Progenitor cell of endocrine pancreas (in vitro differentiated cells): Measurements from ENCODE around the gene SLC5A10. TPM values are rescaled to one million over a fixed set of nuclear protein-coding genes. Genes with fewer than 3 reads are reported as not detected.

Experiments
- DNase-seq: peaks from one replicate; pipeline ENCODE4 v3.0.0; 2021; ENCODE audit warnings: low spot score; ENCODE audit not compliant: unreplicated experiment
- H3K27ac Mint-ChIP-seq: 2 replicates; pipeline ENCODE4 v1.8.0; 2021; ENCODE audit warnings: mild to moderate bottlenecking, moderate library complexity, mixed read lengths
- H3K27me3 Mint-ChIP-seq: 2 replicates; pipeline ENCODE4 v1.8.0; 2021; ENCODE audit warnings: mixed read lengths
- H3K36me3 Mint-ChIP-seq: 2 replicates; pipeline ENCODE4 v1.8.0; 2022; ENCODE audit warnings: mixed read lengths; ENCODE audit not compliant: insufficient read depth
- H3K4me1 Mint-ChIP-seq: 2 replicates; pipeline ENCODE4 v1.8.0; 2021; ENCODE audit warnings: low read depth, mixed read lengths
- H3K4me3 Mint-ChIP-seq: 2 replicates; pipeline ENCODE4 v1.8.0; 2021; ENCODE audit warnings: low read depth, mild to moderate bottlenecking, moderate library complexity, mixed read lengths
- H3K9me3 Mint-ChIP-seq: 2 replicates; pipeline ENCODE4 v1.8.0; 2021; ENCODE audit warnings: low read depth, mixed read lengths
- total RNA-seq: library from RNA; stranded (reverse); gene quantifications from 2 replicates; pipeline ENCODE4 v1.2.1, GENCODE V29; 2021
- TF ChIP-seq, protein P1 (sequence below): fragments of 200-600 bp; sonication (generic); IDR thresholded peaks from one replicate; pipeline ENCODE4 v1.5.0; 2021; ENCODE audit warnings: antibody characterized with exemption, mild to moderate bottlenecking; ENCODE audit not compliant: unreplicated experiment

Gene SLC5A10
- total RNA-seq, 1 donor from 2014 or later = not detected

DNA sequence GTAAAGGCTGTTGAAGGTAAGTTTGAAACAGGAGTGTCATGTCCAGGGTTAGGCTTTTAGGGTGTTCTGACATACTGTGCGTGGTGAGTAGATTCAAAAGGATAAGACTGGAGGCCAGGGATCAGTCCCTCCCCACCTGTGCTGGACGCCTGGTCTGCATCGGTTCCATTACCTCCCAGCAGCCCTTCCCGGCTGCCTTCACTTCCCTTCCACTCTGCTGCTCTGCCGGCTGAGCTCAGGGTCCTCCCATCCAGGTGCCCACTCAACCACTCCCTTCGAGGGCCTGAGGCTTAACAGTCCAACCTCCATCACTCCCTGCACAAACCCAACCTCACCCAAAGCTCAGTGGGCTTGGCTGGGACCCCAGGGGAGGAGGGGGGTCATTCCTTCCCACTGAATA is 4.1 kb upstream of the SLC5A10 start:
- no peaks in the 10 kb centered on the region for H3K36me3 Mint-ChIP-seq
- no peaks in the 10 kb centered on the region for H3K9me3 Mint-ChIP-seq
- H3K4me3 Mint-ChIP-seq = no peak overlapping the region
- no peak overlapping the region for H3K27ac Mint-ChIP-seq
- peaks cover 9% of the 10 kb centered on the region for H3K4me1 Mint-ChIP-seq
- TF ChIP-seq, protein P1, sequence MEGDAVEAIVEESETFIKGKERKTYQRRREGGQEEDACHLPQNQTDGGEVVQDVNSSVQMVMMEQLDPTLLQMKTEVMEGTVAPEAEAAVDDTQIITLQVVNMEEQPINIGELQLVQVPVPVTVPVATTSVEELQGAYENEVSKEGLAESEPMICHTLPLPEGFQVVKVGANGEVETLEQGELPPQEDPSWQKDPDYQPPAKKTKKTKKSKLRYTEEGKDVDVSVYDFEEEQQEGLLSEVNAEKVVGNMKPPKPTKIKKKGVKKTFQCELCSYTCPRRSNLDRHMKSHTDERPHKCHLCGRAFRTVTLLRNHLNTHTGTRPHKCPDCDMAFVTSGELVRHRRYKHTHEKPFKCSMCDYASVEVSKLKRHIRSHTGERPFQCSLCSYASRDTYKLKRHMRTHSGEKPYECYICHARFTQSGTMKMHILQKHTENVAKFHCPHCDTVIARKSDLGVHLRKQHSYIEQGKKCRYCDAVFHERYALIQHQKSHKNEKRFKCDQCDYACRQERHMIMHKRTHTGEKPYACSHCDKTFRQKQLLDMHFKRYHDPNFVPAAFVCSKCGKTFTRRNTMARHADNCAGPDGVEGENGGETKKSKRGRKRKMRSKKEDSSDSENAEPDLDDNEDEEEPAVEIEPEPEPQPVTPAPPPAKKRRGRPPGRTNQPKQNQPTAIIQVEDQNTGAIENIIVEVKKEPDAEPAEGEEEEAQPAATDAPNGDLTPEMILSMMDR = no peak
- H3K27me3 Mint-ChIP-seq = peaks cover 3% of the 10 kb centered on the region
- DNase-seq = no peak

DNA sequence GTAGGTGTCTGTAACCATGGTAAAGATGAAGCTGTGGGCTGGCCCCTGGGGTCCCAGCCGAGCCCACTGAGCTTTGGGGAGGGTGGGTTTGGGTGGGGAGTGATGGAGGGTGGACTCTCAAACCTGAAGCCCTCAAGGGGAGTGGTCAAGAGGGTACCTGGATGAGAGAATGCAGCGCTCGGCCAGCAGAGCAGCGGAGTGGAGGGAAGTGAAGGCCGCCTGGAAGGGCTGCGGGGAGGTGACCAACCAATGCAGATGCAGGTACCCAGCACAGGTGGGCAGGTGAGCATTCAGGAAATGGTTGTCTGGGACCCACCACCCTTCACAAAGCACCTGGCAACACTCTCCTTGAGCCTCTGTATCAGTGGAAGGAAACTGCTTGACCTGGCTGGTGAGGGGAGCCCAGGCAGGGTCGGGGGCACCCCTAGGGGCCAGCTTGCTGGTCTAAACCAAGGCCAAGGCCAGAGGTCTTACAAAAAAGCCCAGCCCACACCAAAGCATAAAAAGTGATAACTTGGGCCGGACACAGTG is 3.4 kb upstream of the SLC5A10 start:
- Mint-ChIP-seq H3K4me1 (peaks cover 9% of the 10 kb centered on the region), H3K27me3 (peaks cover 5% of the 10 kb centered on the region), H3K36me3 (no peaks in the 10 kb centered on the region), H3K4me3 (no peak overlapping the region), H3K27ac (no peak overlapping the region), H3K9me3 (no peaks in the 10 kb centered on the region)
- TF ChIP-seq, protein P1 = no peak
- no peak for DNase-seq

DNA sequence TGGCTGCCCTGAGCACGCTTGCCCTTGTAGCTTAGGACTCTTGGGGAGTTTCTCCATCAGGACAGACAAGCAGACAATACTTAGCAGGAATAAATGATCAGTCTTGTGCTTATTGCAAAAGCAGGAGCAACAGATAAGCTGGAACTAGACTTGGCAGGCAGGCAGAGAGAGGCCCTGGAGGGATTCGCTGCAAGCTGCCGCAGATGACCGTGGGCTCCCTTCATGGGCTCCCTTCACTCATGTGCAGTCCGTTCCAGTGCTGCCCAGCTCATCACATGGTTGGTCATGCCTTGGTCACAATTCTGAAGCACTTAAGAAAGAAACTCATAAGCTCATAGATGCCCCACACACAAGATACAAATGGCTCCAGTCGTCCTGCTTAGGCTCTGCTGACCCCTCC is 2.4 kb upstream of the SLC5A10 start:
- peaks cover 12% of the 10 kb centered on the region for H3K4me1 Mint-ChIP-seq
- TF ChIP-seq, protein P1 = no peak
- H3K36me3 Mint-ChIP-seq = no peaks in the 10 kb centered on the region
- H3K9me3 Mint-ChIP-seq = no peaks in the 10 kb centered on the region
- peaks cover 9% of the 10 kb centered on the region for H3K27me3 Mint-ChIP-seq
- H3K27ac Mint-ChIP-seq = no peak overlapping the region
- no peak overlapping the region for H3K4me3 Mint-ChIP-seq
- no peak for DNase-seq

DNA sequence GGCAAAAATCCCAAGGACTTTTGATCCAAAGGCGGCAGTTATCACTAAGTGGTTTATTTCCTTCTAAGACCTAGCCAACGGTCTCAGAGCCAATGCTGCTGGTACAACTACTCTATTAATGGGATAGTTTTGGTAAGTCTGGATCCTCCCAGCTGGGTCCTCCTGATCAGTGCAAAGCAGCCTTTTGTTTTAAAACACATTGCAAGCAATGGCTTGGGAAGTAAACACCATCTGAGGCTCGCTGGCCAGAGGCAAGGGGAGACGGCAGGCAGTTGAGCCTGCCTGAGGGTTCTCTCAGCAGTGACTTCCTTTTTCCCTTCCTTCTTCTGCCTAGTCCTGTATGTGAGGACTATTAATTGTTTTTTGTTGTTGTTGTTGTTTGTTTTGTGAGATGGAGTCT is 1.6 kb upstream of the SLC5A10 start:
- H3K4me1 Mint-ChIP-seq = peaks cover 12% of the 10 kb centered on the region
- H3K36me3 Mint-ChIP-seq = no peaks in the 10 kb centered on the region
- TF ChIP-seq, protein P1 = no peak
- DNase-seq = no peak
- peak overlapping the region; percentile 50 for H3K27ac Mint-ChIP-seq
- peaks cover 9% of the 10 kb centered on the region for H3K27me3 Mint-ChIP-seq
- H3K9me3 Mint-ChIP-seq = no peaks in the 10 kb centered on the region
- no peak overlapping the region for H3K4me3 Mint-ChIP-seq

DNA sequence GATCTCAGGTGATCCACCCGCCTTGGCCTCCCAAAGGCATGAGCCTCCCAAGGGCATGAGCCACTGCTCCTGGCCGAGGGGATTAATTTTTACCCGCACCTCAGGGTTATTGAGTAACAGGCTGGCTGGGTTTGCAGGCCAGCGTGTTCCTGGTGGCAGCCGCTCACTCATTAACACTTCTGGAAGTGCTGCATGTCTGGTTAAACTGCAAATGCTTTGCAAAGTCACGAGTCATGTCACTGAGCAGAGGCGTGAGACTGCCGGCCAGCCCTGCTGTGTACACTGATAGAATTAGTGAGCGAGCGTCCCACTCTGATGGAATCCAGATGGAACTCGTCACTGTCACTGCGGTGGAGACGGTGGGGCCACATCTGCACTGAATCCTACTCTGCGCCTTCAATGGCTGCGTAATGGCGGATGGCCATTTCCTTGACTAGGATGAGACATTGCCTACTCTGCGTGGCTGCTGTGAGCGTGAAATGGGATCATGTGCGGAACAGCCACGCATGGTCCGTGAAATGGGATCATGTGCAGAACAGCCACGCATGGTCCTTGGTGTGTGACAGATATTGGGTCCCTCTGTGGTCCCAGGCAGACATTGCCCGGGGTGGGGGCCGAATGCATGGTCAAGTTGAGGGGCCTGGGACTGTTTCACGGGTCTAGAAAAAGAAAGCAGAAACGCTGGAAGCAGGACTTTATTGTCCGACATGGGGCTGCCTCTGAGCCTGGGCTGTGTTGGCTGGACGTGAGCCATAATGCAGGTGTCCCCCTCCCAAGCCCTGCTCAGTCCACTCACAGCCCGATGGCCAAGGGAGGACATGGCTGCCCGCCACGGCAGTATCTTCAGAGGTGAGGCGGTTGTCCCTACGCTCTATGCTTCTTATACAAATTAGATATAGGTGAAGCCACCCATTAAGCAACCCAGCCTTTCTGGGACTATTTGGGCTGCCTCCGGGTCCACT is 740 bp upstream of the SLC5A10 start:
- H3K9me3 Mint-ChIP-seq = no peaks in the 10 kb centered on the region
- H3K36me3 Mint-ChIP-seq = no peaks in the 10 kb centered on the region
- peaks cover 9% of the 10 kb centered on the region for H3K27me3 Mint-ChIP-seq
- peak overlapping the region; percentile 50 for H3K27ac Mint-ChIP-seq
- DNase-seq = no peak
- no peak overlapping the region for H3K4me3 Mint-ChIP-seq
- TF ChIP-seq, protein P1 = no peak
- peaks cover 12% of the 10 kb centered on the region for H3K4me1 Mint-ChIP-seq
